PFSK-1 (cell line): ENCODE measurements around the gene KRTAP10-5.

Experiments used
- FOXP2 ChIP-seq: optimal IDR thresholded peaks from 2 replicates; pipeline ENCODE3; 2011; ENCODE audit warnings: borderline replicate concordance, control low read depth, inconsistent platforms; ENCODE audit not compliant: insufficient read depth; ENCODE audit errors: extremely low read length, extremely low read depth
- POLR2AphosphoS5 ChIP-seq: IDR thresholded peaks from 2 replicates; pipeline ENCODE4 v1.6.1; 2012; ENCODE audit warnings: low read depth, mild to moderate bottlenecking, control low read depth, low read length, moderate library complexity
- SIN3A ChIP-seq: IDR thresholded peaks from 2 replicates; pipeline ENCODE4 v1.6.1; 2012; ENCODE audit warnings: mild to moderate bottlenecking, low read length, moderate library complexity, borderline replicate concordance; ENCODE audit not compliant: insufficient read depth
- TAF1 ChIP-seq: IDR thresholded peaks from 2 replicates; pipeline ENCODE4 v1.6.1; 2012; ENCODE audit warnings: low read length, control low read depth, borderline replicate concordance; ENCODE audit not compliant: insufficient read depth
- TF ChIP-seq, protein P1 (sequence below), 2 experiments: IDR thresholded peaks; 2 replicates each; pipeline versions ENCODE4 v1.6.1 to v1.8.0; 2011 to 2012; ENCODE audit warnings: low read depth in 2 of 2, low read length in 2 of 2, control low read depth in 1 of 2, inconsistent platforms in 1 of 2, mild to moderate bottlenecking in 1 of 2, moderate library complexity in 1 of 2; ENCODE audit not compliant: insufficient read depth in 1 of 2

KRTAP10-5 gene

DNA sequence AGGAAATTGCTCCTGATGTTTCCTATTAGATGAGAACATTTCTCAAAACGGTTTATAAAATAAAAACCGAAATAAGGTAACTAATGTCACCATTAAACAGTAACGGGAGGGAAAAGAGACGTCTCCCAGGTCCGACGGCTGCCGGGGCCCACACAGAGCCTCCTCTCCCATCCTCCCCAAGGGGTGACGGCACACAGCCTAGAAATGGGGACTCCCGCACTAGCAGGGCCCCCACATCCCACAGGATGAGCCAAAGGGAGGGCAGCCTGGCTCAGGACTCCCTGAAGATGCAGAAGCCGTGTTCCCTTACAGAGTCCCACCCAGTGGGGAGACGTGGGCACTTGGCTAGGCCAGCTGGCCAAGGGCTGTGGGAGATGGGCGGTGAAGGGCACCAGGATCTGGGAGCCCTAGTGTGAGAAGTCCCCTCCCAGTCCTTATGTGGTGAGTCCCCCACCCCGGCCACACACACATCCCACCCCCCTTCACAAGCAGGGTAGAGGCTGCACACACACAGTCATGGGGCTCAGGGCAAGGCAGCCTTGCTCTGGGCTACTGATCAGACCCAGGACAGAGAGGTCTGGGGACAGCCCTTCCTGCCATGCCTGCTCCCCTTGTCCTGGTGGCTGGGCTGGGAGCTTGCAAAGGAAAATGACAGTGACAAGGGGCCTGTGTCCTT lies 25.1 kb downstream of the KRTAP10-5 start:
- TF ChIP-seq, protein P1, sequence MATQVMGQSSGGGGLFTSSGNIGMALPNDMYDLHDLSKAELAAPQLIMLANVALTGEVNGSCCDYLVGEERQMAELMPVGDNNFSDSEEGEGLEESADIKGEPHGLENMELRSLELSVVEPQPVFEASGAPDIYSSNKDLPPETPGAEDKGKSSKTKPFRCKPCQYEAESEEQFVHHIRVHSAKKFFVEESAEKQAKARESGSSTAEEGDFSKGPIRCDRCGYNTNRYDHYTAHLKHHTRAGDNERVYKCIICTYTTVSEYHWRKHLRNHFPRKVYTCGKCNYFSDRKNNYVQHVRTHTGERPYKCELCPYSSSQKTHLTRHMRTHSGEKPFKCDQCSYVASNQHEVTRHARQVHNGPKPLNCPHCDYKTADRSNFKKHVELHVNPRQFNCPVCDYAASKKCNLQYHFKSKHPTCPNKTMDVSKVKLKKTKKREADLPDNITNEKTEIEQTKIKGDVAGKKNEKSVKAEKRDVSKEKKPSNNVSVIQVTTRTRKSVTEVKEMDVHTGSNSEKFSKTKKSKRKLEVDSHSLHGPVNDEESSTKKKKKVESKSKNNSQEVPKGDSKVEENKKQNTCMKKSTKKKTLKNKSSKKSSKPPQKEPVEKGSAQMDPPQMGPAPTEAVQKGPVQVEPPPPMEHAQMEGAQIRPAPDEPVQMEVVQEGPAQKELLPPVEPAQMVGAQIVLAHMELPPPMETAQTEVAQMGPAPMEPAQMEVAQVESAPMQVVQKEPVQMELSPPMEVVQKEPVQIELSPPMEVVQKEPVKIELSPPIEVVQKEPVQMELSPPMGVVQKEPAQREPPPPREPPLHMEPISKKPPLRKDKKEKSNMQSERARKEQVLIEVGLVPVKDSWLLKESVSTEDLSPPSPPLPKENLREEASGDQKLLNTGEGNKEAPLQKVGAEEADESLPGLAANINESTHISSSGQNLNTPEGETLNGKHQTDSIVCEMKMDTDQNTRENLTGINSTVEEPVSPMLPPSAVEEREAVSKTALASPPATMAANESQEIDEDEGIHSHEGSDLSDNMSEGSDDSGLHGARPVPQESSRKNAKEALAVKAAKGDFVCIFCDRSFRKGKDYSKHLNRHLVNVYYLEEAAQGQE (IDR thresholded peaks at IDR 0.05; ENCODE audit: insufficient read depth in 1 of 2, low read depth in 2 of 2, low read length in 2 of 2), result no peak
- no peak for TF ChIP-seq TAF1
- TF ChIP-seq FOXP2, result no peak
- no peak for TF ChIP-seq POLR2AphosphoS5
- no peak for TF ChIP-seq SIN3A

DNA sequence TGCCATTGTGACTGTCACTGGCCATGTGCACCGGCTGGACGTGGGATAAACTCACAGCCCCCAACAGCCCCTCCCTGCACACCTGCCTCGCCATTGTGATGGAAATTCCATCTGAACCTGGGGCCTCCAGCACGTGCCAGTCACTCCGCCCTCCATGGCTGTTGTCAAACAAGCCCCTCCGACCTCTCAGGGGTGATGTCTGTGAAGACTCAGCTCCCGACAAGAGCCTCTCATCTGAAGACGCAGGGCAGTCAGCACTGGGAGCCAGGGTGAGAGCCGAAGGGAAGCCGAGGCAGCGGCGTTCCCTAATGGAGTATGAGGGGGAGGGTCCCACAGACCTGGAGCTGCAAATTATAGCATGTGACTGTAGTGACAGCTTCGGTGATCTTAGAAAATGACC lies 27.7 kb downstream of the KRTAP10-5 start:
- TF ChIP-seq TAF1 (no peak), SIN3A (no peak), POLR2AphosphoS5 (no peak), FOXP2 (no peak)
- TF ChIP-seq, protein P1 (IDR thresholded peaks at IDR 0.05; ENCODE audit: insufficient read depth in 1 of 2, low read depth in 2 of 2, low read length in 2 of 2), result no peak

DNA sequence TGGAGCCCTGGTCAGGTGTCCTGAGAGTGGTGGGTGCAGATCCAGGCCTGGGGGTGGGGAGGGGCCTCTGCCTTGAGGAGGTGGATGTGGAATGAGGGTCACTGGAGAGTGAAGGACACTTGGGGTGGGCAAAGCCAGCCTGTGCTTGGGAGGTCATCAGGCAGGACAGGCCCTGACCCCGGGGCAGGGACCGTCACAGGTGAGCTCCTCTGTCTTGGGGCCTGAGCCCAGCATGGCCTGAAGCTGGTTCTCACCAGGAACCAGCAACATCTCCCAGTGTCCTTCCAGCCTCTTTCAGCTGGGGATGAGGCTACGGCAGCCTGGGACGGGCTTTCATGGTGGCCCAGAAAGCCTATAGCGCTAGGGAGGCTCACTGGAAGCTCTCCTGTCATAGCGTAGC lies 28.3 kb downstream of the KRTAP10-5 start:
- TF ChIP-seq SIN3A (no peak), FOXP2 (no peak), TAF1 (no peak), POLR2AphosphoS5 (no peak)
- TF ChIP-seq, protein P1 (IDR thresholded peaks at IDR 0.05; ENCODE audit: insufficient read depth in 1 of 2, low read depth in 2 of 2, low read length in 2 of 2), result no peak

DNA sequence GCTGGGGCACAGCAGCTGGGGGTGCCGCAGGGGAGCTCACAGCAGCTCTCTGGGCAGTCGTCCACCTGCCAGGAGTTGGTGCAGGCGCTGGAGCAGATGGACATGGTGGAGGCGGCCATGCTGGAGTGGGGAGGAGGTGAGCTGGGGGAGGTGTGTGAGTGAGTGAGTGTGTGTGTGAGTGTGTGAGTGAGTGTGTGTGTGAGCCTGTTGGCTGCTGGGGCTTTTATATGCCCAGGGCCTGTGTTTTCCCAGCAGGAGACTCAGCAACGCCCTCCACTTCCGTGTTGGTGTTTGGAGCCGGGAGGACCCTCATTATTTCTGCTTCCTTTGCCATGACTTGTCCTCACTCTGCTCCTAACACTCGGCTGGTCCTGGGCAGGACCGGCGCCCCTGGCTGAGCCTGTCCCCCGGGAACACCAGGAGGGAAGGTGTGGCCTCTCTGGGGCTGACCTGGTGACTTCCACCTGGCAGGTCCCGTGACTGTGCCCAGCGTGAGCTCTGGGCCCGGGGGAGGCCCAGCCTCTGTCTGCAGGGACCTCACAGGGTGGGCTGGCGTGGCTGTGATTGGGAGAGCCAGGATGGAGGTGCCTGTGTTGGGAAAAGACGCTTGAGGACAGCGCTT lies 29.0 kb downstream of the KRTAP10-5 start, which contains the start of gene KRTAP10-2:
TSS of gene KRTAP10-2 (minus strand) at position 166 of the 622 bp plus-strand sequence. CDS start at position 119, 47 bp downstream.
- no peak for TF ChIP-seq POLR2AphosphoS5

DNA sequence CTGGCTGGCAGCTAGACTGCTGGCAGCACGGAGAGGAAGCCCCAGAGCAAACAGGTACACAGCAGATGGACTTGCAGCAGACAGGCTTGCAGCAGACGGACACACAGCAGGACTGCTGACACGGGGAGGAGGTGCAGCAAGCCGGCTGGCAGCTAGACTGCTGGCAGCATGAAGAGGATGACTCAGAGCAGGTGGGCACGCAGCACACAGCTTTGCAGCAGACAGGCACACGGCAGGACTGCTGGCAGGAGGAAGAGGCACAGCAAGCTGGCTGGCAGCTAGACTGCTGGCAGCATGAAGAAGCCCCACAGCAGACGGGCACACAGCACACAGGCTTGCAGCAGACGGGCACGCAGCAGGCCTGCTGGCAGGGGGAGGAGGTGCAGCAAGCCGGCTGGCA lies 29.6 kb downstream of the KRTAP10-5 start:
- TF ChIP-seq TAF1, result no peak
- no peak for TF ChIP-seq FOXP2
- no peak for TF ChIP-seq POLR2AphosphoS5
- TF ChIP-seq, protein P1 (IDR thresholded peaks at IDR 0.05; ENCODE audit: insufficient read depth in 1 of 2, low read depth in 2 of 2, low read length in 2 of 2), result no peak
- no peak for TF ChIP-seq SIN3A
